ENCODE results near the gene UBL7.

Gene UBL7

DNA sequence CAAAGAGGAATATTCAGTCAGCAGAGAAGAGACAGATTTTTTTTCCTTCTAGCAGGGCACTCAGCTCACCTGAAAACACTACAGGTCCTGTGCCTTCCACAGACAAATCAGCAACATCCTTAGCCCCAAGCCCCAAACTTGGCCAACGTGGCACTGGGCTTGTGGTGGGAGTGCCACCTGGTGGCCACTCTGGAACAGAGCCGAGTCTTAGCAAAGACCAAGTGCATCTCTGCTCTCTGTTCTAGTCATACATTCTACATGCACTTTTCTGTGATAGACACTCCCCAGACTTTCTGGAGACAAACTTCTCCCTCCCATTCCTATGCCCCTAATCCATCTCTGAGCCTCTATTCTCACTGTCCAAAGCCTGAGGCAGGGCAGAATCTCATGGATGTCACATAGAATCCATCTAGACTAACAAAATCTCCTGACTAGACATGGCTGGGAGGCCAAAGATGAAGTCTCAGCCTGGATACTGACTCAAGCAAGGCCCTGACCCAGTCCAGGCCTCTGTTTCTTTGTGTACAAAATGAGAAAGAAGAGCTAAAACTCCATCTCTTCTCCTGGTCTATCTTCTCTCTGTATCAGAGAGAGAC lies 22.1 kb downstream of the UBL7 start:
- peak; percentile 85 to 87 for DNase-seq

DNA sequence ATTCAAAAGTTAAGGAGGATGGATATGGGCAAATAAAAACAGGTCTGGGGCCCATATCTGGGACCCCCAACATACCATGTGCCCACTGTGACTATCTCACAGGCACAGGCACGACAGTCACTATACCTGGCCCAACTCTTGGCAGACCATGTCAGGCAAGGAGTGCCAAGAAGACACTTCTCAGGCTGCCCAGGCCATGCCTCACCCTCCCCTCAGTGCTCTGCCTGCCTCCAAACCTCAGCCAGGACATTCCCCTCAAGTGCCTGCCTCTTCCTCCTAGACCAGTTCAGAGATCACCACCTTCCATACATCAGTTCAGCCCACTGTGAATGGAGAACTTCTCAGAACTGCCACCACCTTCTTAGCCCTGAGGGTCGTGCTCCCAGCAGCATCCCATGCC lies 22.8 kb downstream of the UBL7 start:
- no peak for DNase-seq

GRCh38 chr15:74434263-74435136 lies 26.5 kb downstream of the UBL7 start:
- no peak for DNase-seq

- DNase-seq, result peak; percentile 84 to 90
Observed at GRCh38 chr15:74433592-74434262, 27.2 kb downstream of the UBL7 start, which contains the start of gene SEMA7A. SEMA7A (minus strand) TSS chr15:74433958; CDS start chr15:74433918, 40 bp downstream.

- no peak for DNase-seq
Observed at GRCh38 chr15:74432968-74433591, 27.9 kb downstream of the UBL7 start.

DNA sequence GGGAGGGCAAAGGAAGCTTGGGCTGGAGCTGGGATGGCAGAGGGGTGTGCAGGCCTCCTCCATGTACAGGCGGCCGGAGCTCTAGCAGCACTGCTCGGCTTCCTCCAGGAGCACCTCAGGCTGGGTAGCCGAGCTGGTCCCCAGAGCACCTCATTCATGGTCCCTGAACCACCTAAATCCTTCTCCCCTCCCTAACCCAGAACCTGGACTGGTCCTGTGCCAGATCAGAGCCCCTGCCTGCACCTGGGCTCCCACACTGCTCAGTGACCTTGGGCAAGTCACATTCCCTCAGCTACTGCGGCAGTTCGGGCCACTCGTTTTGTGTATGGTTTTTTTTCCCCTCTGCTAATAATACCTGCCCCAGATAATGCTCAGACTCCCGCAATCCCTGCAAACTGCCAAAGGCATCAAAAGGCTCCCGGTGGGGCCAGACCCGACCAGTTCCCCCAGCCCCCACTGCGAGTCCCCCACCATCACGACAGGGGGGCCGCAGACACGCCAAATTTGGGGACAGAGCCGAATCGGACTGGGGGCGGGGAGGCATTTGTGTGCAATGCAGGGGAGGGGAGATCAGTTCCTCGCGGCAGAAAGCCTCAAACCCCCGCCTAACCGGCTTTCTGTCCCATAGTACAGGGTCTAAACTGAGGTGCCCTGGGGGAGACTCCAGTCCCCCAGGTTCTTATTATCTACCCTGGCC lies 28.5 kb downstream of the UBL7 start:
- no peak for DNase-seq

- DNase-seq, result peak; percentile 39 to 48
Observed at GRCh38 chr15:74431645-74432044, 29.3 kb downstream of the UBL7 start.

GRCh38 chr15:74431116-74431515 lies 29.8 kb downstream of the UBL7 start:
- DNase-seq, result no peak

- no peak for DNase-seq
Observed at GRCh38 chr15:74430510-74430951, 30.4 kb downstream of the UBL7 start.

DNA sequence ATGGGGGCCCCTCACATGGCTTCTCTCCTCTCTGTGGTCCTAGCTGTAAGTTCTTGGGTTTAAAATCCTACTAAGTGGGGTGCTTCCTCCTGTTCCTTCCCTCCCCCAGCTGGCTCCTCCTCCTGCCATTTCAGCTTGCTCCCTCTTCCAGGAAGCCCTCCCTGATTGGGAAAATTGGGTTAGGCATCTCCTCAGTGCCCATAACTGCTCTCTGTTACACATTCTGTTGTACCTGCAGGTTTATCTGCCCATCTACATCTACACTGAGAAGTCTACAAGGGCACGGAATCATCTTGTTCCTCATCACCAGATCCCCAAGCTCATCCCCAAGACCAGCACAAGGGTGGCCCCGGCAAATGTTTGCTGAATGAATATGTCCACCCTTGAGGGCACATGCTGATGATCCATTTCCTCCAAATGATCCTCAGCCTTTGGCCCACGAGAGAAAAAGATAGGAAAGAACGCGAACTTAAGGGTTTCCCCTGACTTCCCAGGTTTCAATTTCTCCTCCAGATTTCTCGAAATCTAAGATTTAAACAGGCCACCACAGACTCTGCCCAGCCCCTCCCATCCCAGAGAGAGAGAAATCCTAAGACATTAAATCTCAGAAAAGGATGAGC lies 31.1 kb downstream of the UBL7 start:
- no peak for DNase-seq

DNA sequence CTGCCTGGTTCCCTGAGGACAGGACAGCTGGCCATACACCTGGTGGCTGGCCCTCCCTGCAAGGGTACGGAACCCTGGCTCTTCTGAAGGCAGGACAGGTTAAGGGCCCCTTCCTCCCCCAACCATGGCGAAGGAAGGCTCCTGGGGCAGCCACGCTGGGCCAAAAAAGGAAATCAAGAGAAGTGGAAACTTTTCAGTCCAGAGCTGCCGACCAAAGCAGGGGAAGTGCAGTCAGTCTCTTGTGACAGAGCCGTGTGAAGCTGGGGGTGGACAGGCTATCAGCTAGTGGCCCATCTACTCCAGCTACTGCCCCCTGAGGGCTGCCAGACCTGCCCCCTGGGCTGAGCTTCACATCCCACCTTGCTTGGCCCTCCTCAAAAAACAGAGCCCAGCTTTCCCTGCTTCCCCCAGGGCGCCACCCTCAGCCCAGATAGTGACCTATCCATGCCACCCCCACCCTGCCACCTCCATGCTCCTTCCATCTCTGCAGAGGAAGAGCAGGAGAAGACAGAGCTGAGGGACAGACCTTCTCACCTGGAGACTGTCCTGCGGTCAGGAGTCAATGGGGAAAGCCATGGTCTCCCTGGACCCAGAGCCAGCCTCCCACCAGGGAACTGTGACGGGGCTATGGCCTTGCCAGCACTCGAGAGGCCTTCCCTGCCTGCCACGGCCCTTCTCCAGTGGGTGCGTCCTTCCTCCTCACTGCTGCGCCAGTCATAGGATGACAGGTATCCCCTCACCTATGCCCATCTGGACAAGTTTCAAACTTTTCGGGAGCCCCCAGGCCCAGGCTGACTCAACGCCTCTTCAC lies 31.8 kb downstream of the UBL7 start:
- DNase-seq, result no peak

DNA sequence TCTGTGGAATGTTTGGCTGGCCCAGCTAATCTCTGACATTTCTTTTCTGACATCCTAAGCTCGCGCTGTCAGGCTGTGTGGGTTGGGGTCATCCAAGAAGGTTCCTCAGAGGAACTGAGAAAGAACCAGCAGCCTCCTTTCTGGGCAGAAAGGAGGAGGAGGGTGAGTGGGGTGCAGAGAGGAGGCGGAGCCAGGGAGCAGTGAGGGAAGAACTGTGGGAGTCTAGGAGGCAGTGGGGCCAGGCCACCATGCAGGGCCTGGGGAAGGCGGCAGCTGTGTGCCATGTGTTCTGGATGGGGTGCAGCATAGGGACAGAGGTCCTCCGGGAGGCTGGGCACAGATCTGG lies 32.5 kb downstream of the UBL7 start:
- DNase-seq, result no peak

- no peak for DNase-seq
Observed at GRCh38 chr15:74427607-74428441, 33.1 kb downstream of the UBL7 start.

DNA sequence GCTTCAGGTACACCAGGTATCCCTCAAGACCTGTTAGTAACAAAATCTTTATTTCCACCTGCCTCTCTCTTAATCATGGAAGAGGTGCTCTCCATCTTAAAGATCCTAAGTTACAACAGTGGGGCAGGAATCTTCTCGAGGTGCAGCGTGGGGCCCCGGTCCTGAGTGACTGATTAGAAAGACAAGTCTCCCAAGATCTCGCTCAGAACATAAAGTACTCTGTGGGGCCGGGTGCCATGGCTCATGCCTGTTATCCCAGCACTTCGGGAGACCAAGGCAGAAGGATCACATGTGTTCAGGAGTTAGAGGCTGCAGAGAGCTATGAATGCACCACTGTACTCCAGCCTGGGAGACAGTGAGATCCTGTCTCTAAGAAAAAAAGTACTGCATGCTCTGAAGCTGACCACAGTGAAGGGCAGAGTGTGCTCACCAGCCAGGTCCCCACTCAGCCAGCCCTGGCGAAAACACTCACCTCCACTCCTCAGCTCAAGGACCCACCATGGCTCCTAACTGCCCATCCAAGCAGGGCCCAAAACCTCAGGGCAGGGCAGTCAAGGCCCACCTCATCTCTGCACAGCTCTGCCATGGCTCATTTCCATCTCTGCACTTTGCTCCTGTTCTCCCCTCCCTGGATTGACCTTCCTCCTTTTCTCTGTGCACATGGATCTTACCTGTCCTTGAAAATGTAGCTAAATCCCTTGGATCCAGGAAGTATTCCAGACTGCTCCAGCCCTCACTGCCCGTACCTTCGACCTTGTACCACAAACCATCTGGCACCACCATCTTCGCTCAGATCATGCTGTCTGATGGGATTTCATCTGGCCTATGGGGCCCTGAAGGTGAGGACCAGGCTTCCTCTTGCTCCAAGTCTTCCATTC lies 34.3 kb downstream of the UBL7 start:
- DNase-seq, result no peak

DNA sequence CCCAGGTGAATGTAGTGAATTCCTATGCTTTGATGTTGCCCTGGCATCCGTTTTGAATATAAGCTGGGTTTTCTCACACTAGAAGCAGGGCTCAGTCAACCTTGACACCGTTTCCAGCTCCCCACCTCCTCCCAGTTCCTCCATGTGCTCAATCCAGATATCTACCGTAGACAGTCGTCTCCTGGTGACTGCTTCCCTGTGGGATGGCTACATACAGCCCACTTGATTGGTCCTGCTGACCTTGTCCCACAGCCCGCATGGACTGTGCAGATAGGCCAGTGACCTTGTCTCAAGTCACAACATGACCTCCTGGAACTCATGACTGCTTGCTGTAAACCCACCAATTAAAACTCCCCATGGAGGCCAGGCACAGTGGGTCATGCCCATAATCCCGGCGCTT lies 35.3 kb downstream of the UBL7 start:
- DNase-seq, result no peak

DNA sequence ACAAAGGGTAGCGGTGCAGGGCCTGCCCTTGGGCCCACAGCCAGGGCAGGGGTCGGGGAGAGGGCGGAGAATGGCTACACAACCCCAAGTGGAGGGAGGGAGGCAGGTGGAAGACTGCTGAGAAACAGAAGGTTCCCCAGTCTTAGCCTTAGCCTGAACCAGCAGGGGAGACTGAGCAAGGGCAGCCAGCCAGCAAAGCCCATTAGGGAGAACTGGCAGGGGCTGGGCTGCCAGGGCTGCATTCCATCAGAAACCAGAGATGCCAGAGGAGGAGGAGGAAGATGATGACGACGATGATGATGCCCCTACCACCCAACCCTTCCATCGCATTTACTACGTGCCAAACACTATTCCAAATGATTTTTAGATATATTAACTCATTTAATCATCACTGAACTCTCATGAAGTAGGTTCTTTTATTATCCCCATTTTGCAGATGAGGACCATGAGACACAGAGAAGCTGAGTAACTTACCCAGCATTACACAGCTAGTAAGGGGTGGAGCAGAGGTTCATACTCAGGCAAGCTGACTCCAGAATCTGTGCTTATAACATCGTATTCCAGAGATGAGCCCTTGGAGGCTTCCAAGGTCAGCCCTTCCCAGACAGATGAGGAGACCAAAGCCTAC lies 35.9 kb downstream of the UBL7 start:
- no peak for DNase-seq

DNA sequence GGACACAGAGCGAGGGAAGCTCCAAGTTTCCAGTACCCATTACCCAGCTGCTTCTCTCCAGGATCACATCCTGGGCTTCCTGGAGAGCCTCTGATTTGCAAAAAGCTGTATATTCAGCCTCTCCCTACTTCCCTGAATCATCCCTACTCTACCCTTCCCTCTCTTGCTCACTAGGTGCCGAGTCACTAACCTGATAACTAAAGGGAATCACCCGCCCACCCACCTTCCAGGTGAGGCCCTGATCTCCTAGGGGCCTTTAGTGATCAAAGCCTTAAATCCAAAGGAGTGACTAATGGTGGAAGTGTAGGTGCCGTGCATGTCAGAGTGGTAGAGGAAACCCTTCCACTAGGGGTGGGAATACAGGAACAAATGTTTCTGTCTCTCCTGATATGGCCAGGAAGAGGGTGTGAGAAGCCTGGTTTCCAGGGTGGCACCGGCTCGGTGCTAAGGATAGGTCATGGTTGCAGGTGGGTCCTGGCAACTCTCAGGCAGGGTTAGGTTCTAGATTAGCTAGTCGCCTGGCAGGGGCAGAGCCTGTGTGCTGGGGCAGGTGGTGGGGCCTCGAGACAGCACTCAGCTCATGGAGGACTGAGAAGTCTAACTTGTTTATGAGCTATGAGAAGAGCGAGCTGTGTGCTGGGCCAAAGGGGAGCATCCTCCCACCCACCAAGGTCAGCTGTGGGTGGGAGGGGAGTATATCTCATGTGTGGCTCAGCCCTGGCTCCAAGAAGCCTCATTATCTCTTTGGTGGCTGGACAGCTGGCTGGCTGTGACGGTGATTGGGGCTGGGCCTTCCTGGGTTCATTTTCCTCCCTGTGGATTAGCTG lies 37.3 kb downstream of the UBL7 start:
- no peak for DNase-seq

Data from activated T-cell treated with anti-CD3 and anti-CD28 coated beads, Interleukin-2, amount 50 U/mL, for 48 hours (primary cell).